Peyer's patch (tissue), 4 donors: ENCODE data around the gene PCDHB6. TPM values are rescaled to one million over a fixed set of nuclear protein-coding genes. Genes with fewer than 3 reads are reported as not detected.
"Not testable (repeated sequence)": the region's sequence is repeated elsewhere in the genome, so short reads cannot be mapped to it uniquely, and the experiment has no call there.

ENCODE experiments used
- DNase-seq, 3 donors: peaks; one replicate each; pipeline ENCODE4 v3.0.0-alpha.2; 2017 to 2019
- H3K27ac ChIP-seq, 4 donors: fragments of 200-600 bp; sonication (generic); one replicate each; pipeline ENCODE4 v1.5.1; 2016 to 2019
- H3K27me3 ChIP-seq, 2 donors: fragments of 200-600 bp; sonication (generic); one replicate each; pipeline ENCODE4 v1.5.1; 2019
- H3K36me3 ChIP-seq, 3 donors: fragments of 200-600 bp; sonication (generic); one replicate each; pipeline ENCODE4 v1.5.1; 2016 to 2019
- H3K4me1 ChIP-seq, 4 donors: fragments of 200-600 bp; sonication (generic); one replicate each; pipeline ENCODE4 v1.5.1; 2016 to 2019
- H3K4me3 ChIP-seq, 4 donors: fragments of 200-600 bp; sonication (generic); 1 replicate in 3 of 4; 2 replicates in 1 of 4; pipeline ENCODE4 v1.5.1; 2016 to 2019; ENCODE audit warnings: mild to moderate bottlenecking in 1 of 4
- H3K9me3 ChIP-seq, 4 donors: fragments of 200-600 bp; sonication (generic); one replicate each; pipeline ENCODE4 v1.5.1; 2016 to 2019; ENCODE audit warnings: mild to moderate bottlenecking in 1 of 4
- POLR2A ChIP-seq, 2 donors: fragments of 450-650 bp; IDR thresholded peaks; one replicate each; pipeline ENCODE4 v1.5.1; 2017; ENCODE audit warnings: antibody characterized with exemption in 2 of 2, mild to moderate bottlenecking in 2 of 2, moderate library complexity in 2 of 2
- total RNA-seq, 4 donors: library from RNA; depleted of rRNA; stranded (reverse); fragments of >200 nt; gene quantifications; one replicate each; pipeline ENCODE4 v1.1.0, GENCODE V29; 2016
- TF ChIP-seq, protein P1 (sequence below), 6 experiments: fragments of 450-650 bp in 4 of 6; fragments of 200-600 bp in 2 of 6; sonication (generic) in 1 of 6; IDR thresholded peaks; one replicate each; pipeline ENCODE4 v1.5.1; 2017 to 2019; ENCODE audit warnings: antibody characterized with exemption in 6 of 6, mild to moderate bottlenecking in 3 of 6, moderate library complexity in 1 of 6

Gene PCDHB6
- total RNA-seq, 4 donors from 2014 or later = 0.54 TPM; not detected in 3

DNA sequence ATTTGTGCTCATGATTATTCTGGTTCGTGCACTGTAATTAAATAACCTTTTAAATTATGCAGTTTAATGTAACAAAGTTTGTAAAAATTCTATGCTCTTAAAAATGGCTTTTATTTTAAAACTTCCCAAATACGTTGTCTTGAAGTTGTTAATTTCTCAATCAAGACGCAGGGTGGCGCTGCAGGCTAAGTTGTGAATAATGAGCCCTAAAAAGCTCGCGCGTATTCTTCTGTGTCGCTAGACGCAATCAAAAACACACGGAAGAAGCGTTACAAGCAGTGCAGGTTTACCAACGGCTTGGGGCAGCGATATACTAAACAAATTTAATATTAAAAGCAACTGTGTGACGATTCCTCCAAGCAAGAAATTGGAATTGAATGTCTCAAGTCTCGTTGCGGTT is 28.3 kb upstream of the PCDHB6 start, which contains the start of gene PCDHB4:
PCDHB4 (plus strand) TSS at position 256 of the 400 bp plus-strand sequence. CDS start 181 bp downstream, outside the sequence.
- Histone ChIP-seq H3K27ac (no peak within 1 kb of the TSS), H3K4me3 (peak within 1 kb of the TSS in 2 of 4 donors; percentile 2 to 18), H3K4me1 (no peaks in the 10 kb centered on the region), H3K27me3 (no peaks in the 10 kb centered on the region), H3K9me3 (peaks cover 0 to 11% (median 0%) of the 10 kb centered on the region in 4 donors), H3K36me3 (no peaks in the 10 kb centered on the region)
- DNase-seq = no peak
- TF ChIP-seq, protein P1, sequence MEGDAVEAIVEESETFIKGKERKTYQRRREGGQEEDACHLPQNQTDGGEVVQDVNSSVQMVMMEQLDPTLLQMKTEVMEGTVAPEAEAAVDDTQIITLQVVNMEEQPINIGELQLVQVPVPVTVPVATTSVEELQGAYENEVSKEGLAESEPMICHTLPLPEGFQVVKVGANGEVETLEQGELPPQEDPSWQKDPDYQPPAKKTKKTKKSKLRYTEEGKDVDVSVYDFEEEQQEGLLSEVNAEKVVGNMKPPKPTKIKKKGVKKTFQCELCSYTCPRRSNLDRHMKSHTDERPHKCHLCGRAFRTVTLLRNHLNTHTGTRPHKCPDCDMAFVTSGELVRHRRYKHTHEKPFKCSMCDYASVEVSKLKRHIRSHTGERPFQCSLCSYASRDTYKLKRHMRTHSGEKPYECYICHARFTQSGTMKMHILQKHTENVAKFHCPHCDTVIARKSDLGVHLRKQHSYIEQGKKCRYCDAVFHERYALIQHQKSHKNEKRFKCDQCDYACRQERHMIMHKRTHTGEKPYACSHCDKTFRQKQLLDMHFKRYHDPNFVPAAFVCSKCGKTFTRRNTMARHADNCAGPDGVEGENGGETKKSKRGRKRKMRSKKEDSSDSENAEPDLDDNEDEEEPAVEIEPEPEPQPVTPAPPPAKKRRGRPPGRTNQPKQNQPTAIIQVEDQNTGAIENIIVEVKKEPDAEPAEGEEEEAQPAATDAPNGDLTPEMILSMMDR (IDR thresholded peaks at IDR 0.05) = no peak
- no peak for TF ChIP-seq POLR2A (IDR thresholded peaks at IDR 0.05)

DNA sequence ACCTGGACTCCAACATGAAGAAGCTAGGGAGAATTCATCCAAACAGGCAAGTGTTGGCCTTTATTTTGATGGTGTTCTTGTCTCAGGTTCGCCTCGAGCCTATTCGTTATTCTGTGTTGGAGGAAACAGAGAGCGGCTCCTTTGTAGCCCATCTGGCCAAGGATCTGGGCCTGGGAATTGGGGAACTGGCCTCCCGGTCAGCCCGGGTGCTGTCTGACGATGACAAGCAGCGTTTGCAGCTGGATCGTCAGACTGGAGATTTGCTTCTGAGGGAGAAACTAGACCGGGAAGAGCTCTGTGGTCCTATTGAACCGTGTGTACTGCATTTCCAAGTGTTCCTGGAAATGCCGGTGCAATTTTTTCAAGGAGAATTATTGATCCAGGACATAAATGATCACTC is 27.9 kb upstream of the PCDHB6 start:
- Histone ChIP-seq H3K27me3 (no peaks in the 10 kb centered on the region), H3K36me3 (no peaks in the 10 kb centered on the region), H3K4me1 (no peaks in the 10 kb centered on the region), H3K4me3 (peak overlapping the region in 2 of 4 donors; percentile 2 to 18), H3K9me3 (peaks cover 0 to 11% (median 0%) of the 10 kb centered on the region in 4 donors), H3K27ac (no peak overlapping the region)
- no peak for DNase-seq
- TF ChIP-seq, protein P1 (IDR thresholded peaks at IDR 0.05) = no peak
- TF ChIP-seq POLR2A (IDR thresholded peaks at IDR 0.05) = no peak

DNA sequence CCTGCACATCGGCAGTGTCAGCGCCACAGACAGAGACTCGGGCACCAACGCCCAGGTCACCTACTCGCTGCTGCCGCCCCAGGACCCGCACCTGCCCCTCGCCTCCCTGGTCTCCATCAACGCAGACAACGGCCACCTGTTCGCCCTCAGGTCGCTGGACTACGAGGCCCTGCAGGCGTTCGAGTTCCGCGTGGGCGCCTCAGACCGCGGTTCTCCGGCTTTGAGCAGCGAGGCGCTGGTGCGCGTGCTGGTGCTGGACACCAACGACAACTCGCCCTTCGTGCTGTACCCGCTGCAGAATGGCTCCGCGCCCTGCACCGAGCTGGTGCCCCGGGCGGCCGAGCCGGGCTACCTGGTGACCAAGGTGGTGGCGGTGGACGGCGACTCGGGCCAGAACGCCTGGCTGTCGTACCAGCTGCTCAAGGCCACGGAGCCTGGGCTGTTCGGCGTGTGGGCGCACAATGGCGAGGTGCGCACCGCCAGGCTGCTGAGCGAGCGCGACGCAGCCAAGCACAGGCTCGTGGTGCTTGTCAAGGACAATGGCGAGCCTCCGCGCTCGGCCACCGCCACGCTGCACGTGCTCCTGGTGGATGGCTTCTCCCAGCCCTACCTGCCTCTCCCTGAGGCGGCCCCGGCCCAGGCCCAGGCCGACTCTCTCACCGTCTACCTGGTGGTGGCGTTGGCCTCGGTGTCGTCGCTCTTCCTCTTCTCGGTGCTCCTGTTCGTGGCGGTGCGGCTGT is 26.3 kb upstream of the PCDHB6 start:
- H3K4me3 ChIP-seq, H3K27me3 ChIP-seq, H3K36me3 ChIP-seq, H3K27ac ChIP-seq, DNase-seq, H3K4me1 ChIP-seq: not testable (repeated sequence)
- peaks cover 0 to 11% (median 0%) of the 10 kb centered on the region in 4 donors for H3K9me3 ChIP-seq

DNA sequence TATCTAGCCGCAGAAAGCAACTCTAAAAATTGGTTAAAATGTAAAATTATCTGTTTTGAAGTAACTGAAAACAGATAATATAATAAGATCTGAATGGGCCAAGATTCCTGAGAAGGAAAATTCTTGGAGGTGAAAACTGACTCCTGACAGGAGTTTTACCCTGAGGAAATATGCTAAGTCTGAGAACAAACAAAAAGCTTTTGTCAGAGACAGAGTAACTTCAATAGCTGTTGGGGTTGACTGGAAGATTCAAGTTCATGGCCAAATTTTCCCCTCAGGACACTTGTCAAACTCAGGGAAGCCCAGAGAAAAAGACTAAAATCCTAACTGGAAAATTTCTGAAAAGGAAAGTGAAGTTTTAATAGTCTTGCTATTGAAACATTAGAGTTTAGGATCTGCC is 22.6 kb upstream of the PCDHB6 start:
- no peaks in the 10 kb centered on the region for H3K27me3 ChIP-seq
- DNase-seq = no peak
- no peak overlapping the region for H3K27ac ChIP-seq
- peaks cover 0 to 6% (median 0%) of the 10 kb centered on the region in 4 donors for H3K9me3 ChIP-seq
- TF ChIP-seq POLR2A (IDR thresholded peaks at IDR 0.05) = no peak
- TF ChIP-seq, protein P1 (IDR thresholded peaks at IDR 0.05) = no peak
- no peak overlapping the region for H3K4me3 ChIP-seq
- H3K4me1 ChIP-seq = no peaks in the 10 kb centered on the region
- no peaks in the 10 kb centered on the region for H3K36me3 ChIP-seq

DNA sequence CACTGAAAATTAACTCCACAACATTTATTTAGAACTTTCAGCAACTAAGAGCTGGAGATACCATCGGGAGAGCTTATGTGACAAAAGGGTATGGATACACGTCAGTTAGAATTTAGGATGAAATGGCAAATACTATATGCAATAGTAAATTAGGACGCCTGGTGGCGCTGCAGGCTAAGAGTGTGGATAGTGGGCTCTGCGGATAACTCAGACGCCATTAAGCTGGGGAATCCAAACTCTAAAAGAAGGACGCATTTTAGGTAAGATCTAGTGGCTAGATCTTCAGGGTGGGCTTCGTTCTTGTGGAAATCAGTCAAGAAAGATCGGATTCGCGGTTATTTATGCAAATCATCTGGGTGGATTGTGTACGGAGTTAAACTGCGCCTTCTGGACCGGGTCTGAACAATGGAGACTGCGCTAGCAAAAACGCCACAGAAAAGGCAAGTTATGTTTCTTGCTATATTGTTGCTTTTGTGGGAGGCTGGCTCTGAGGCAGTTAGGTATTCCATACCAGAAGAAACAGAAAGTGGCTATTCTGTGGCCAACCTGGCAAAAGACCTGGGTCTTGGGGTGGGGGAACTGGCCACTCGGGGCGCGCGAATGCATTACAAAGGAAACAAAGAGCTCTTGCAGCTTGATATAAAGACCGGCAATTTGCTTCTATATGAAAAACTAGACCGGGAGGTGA is 14.7 kb upstream of the PCDHB6 start, which contains the start of gene PCDHB5:
PCDHB5 (plus strand) TSS at position 177 of the 688 bp plus-strand sequence; CDS start at position 406, 229 bp downstream.
- DNase-seq = no peak
- Histone ChIP-seq H3K27me3 (no peaks in the 10 kb centered on the region), H3K4me3 (peak within 1 kb of the TSS in 1 of 4 donors; percentile 8), H3K9me3 (peaks cover 0 to 38% (median 0%) of the 10 kb centered on the region in 4 donors), H3K4me1 (no peaks in the 10 kb centered on the region), H3K36me3 (no peaks in the 10 kb centered on the region), H3K27ac (no peak within 1 kb of the TSS)
- TF ChIP-seq POLR2A (IDR thresholded peaks at IDR 0.05) = no peak
- TF ChIP-seq, protein P1 (IDR thresholded peaks at IDR 0.05) = no peak
